Measurements from ENCODE around the gene TNRC6C. TPM values are rescaled to one million over a fixed set of nuclear protein-coding genes. Genes with fewer than 3 reads are reported as not detected.
"Not testable (repeated sequence)": the region's sequence is repeated elsewhere in the genome, so short reads cannot be mapped to it uniquely, and the experiment has no call there.

The TNRC6C gene
- total RNA-seq, 1 donor from 2014 or later: 24.6 TPM

DNA sequence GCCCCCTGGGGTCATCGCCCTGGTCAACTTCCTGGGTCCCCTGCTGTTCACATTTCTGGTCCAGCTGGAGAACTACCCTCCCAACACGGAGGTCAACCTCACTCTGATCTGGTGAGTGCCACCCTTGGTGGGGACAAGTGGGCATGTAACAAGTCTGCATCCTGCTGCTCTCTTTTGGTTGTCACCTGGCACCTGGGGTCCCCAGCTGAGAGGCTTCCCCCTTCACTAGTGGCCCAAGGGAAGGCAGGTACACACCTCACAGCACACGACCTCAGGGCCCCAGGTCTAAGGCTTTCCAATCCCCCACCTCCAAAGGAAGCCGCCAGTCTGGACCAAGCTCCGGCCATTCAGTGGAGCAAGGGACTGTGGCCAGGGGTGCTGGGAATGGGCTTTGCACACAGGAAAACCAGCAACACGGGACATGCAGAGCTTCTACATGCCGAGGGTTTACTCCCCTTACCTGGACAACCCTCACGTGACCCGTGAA lies 176.4 kb downstream of the TNRC6C start:
- TF ChIP-seq, protein P1, sequence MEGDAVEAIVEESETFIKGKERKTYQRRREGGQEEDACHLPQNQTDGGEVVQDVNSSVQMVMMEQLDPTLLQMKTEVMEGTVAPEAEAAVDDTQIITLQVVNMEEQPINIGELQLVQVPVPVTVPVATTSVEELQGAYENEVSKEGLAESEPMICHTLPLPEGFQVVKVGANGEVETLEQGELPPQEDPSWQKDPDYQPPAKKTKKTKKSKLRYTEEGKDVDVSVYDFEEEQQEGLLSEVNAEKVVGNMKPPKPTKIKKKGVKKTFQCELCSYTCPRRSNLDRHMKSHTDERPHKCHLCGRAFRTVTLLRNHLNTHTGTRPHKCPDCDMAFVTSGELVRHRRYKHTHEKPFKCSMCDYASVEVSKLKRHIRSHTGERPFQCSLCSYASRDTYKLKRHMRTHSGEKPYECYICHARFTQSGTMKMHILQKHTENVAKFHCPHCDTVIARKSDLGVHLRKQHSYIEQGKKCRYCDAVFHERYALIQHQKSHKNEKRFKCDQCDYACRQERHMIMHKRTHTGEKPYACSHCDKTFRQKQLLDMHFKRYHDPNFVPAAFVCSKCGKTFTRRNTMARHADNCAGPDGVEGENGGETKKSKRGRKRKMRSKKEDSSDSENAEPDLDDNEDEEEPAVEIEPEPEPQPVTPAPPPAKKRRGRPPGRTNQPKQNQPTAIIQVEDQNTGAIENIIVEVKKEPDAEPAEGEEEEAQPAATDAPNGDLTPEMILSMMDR (IDR thresholded peaks at IDR 0.05): no peak
- H3K9me3 Mint-ChIP-seq: no peaks in the 10 kb centered on the region
- intact Hi-C loops (cut with micrococcal nuclease): loop anchor here (1.0 to 5.0 kb wide), 6 partner anchors 23 to 813 kb away; no protein-coding TSS in a partner anchor
- peaks cover 56% of the 10 kb centered on the region for H3K36me3 Mint-ChIP-seq (ENCODE audit: low read depth)
- peaks cover 84% of the 10 kb centered on the region for H3K4me1 Mint-ChIP-seq
- no peaks in the 10 kb centered on the region for H3K27me3 Mint-ChIP-seq
- no peak overlapping the region for H3K27ac Mint-ChIP-seq
- ChIA-PET CTCF (interaction anchor here (0.7 to 15.7 kb wide), 9 partner anchors 8 to 115 kb away, joined by 3 to 220 read pairs (median 4); no protein-coding TSS in a partner anchor), POLR2A (interaction anchor here (0.6 to 48.2 kb wide), 6 partner anchors 3 to 176 kb away, joined by 3 to 2404 read pairs (median 531); partner anchors contain the start of genes AFMID, C17orf99, SYNGR2 and TK1)
- DNase-seq (no peak), ATAC-seq (ENCODE audit: low read depth) (no peak)
- H3K4me3 Mint-ChIP-seq: no peak overlapping the region

DNA sequence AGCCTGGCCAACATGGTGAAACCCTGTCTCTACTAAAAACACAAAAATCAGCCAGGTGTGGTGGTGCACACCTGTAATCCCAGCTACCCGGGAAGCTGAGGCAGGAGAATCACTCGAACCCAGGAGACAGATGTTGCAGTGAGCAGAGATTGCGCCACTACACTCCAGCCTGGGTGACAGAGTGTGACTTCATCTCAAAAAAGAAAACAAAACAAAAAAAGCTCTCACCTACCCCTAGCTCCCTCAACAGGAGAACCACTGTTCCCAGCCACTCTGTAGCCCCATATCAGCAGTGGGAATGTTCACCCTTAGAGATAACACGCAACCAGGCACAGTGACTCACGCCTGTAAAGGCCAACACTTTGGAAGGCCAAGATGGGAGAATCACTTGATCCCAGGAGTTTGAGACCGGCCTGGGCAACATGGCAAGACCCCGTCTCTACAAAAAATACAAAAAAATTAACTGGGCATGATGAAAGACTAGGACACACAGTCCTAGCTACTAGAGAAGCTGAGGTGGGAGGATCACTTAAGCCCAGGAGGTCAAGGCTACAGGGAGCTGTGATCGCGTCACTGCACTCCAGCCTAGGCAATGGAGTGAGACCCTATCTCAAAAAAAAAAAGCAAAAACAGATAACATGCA lies 177.5 kb downstream of the TNRC6C start:
- ATAC-seq (ENCODE audit: low read depth) (no peak), DNase-seq (no peak)
- Mint-ChIP-seq H3K4me1 (peaks cover 81% of the 10 kb centered on the region), H3K27ac (peak overlapping the region; percentile 67), H3K4me3 (no peak overlapping the region), H3K36me3 (ENCODE audit: low read depth) (peaks cover 54% of the 10 kb centered on the region), H3K27me3 (no peaks in the 10 kb centered on the region), H3K9me3 (no peaks in the 10 kb centered on the region)
- TF ChIP-seq, protein P1 (IDR thresholded peaks at IDR 0.05): no peak
- ChIA-PET CTCF (interaction anchor here (1.0 to 15.7 kb wide), 6 partner anchors 9 to 50 kb away, joined by 3 to 220 read pairs (median 6); no protein-coding TSS in a partner anchor), POLR2A (interaction anchor here (0.6 to 48.2 kb wide), 6 partner anchors 4 to 44 kb away, joined by 3 to 2404 read pairs (median 531); partner anchors contain the start of genes AFMID, C17orf99, SYNGR2 and TK1)
- intact Hi-C loops (cut with micrococcal nuclease): no loop called here

DNA sequence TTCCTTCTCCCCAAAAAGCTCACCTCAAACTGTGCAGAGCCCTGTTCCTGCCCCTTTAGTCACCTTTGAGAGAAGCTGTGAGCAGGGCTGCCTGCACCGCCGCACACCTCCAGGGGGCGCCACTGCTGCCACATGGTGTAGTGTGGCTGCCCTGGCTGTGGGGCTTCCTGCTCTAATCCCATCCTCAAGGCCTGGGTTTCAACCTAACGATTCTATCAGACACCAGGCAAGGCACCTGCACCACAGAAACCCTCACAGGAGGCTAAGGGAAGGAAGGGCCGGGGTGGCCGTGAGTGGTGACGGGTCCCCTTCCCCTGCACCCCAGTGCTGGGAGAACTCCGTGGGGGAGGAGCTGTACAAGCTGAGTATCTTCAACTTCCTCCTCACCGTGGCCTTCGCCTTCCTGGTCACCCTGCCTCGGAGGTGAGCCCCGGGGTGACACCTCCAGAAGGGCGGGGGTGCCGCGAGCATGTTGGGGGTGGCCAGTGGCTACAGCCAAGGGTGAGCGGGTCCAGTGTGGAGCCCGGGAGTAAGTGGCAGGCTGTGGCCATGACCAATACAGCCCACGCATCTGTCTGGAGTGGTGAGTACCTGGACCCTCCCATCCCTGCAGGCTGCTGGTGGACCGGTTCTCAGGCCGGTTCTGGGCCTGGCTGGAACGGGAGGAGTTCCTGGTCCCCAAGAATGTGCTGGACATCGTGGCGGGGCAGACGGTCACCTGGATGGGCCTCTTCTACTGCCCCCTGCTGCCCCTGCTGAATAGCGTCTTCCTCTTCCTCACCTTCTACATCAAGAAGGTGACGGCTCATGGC lies 179.1 kb downstream of the TNRC6C start:
- peak; percentile 5 for ATAC-seq (ENCODE audit: low read depth)
- Mint-ChIP-seq H3K27me3 (no peaks in the 10 kb centered on the region), H3K4me3 (peak overlapping the region; percentile 50), H3K9me3 (no peaks in the 10 kb centered on the region), H3K4me1 (peaks cover 90% of the 10 kb centered on the region), H3K36me3 (ENCODE audit: low read depth) (peaks cover 61% of the 10 kb centered on the region), H3K27ac (peak overlapping the region; percentile 89)
- intact Hi-C loops (cut with micrococcal nuclease): no loop called here
- DNase-seq: no peak
- CTCF ChIA-PET: interaction anchor here (0.6 to 15.7 kb wide), 8 partner anchors 10 to 38 kb away, joined by 3 to 220 read pairs (median 8); partner anchors contain the start of gene TMC6
- POLR2A ChIA-PET: interaction anchor here (1.2 to 48.2 kb wide), 4 partner anchors 4 to 36 kb away, joined by 3 to 2404 read pairs (median 1040); partner anchors contain the start of genes AFMID, C17orf99, SYNGR2 and TK1
- TF ChIP-seq, protein P1 (IDR thresholded peaks at IDR 0.05): no peak

DNA sequence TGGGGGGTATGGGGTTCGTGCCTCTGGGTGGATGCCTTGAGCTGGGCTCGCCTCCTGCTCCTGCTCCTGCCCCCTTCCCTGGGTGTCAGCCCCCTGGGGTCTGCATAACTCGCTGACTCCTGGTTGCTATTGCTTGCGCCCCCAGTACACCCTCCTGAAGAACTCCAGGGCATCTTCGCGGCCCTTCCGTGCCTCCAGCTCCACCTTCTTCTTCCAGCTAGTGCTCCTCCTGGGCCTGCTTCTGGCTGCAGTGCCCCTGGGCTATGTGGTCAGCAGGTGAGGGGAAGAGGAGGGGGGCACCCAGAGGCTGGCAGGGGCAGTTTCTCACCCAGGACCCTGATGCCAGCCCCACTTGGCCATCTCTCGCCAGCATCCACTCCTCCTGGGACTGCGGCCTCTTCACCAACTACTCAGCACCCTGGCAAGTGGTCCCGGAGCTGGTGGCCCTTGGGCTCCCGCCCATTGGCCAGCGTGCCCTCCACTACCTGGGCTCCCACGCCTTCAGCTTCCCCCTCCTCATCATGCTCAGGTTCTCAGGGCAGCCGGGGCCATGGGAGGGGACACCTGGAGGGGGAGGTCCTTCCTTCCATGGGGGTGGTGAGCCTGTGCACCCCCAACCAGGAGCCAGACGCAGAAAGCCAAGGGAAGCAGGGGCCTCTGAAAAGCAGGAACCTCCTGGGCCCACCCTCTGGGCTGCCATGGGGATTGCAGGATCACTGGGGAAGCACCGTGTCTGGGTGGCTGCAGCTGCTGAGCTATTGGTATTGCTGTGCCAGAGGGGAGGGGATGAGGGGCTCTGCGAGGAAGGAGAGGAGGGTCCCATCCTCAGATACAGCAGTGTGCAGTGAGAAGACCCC lies 179.9 kb downstream of the TNRC6C start:
- peak overlapping the region; percentile 89 for H3K27ac Mint-ChIP-seq
- peaks cover 90% of the 10 kb centered on the region for H3K4me1 Mint-ChIP-seq
- POLR2A ChIA-PET: interaction anchor here (0.5 to 48.2 kb wide), 4 partner anchors 3 to 596 kb away, joined by 3 to 2404 read pairs (median 1040); partner anchors contain the start of genes AFMID, C17orf99, SYNGR2 and TK1
- no peaks in the 10 kb centered on the region for H3K27me3 Mint-ChIP-seq
- H3K9me3 Mint-ChIP-seq: no peaks in the 10 kb centered on the region
- TF ChIP-seq, protein P1 (IDR thresholded peaks at IDR 0.05): no peak
- peak overlapping the region; percentile 50 for H3K4me3 Mint-ChIP-seq
- intact Hi-C loops (cut with micrococcal nuclease): no loop called here
- DNase-seq: no peak
- peaks cover 55% of the 10 kb centered on the region for H3K36me3 Mint-ChIP-seq (ENCODE audit: low read depth)
- ATAC-seq (ENCODE audit: low read depth): no peak
- CTCF ChIA-PET: interaction anchor here (0.6 to 15.7 kb wide), 9 partner anchors 9 to 55 kb away, joined by 3 to 220 read pairs (median 5); partner anchors contain the start of gene TMC6

DNA sequence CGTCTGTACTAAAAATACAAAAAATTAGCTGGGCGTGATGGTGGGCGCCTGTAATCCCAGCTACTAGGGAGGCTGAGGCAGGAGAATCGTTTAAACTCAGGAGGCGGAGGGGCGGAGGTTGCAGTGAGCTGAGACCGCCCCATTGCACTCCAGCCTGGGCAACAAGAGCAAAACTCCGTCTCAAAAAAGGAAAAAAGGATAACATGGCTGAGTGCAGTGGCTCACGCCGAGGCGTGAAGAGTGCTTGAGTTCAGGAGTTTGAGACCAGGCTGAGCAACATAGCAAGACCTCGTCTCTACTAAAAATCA lies 181.3 kb downstream of the TNRC6C start:
- Mint-ChIP-seq H3K4me1 (peaks cover 90% of the 10 kb centered on the region), H3K36me3 (ENCODE audit: low read depth) (peaks cover 44% of the 10 kb centered on the region), H3K27ac (peak overlapping the region; percentile 80), H3K4me3 (peak overlapping the region; percentile 58)
- DNase-seq; H3K27me3 Mint-ChIP-seq; ATAC-seq (ENCODE audit: low read depth); H3K9me3 Mint-ChIP-seq: not testable (repeated sequence)
- ChIA-PET POLR2A (interaction anchor here (0.6 to 48.2 kb wide), 8 partner anchors 2 to 219 kb away, joined by 3 to 2404 read pairs (median 5); partner anchors contain the start of genes AFMID, C17orf99, SYNGR2 and TK1), CTCF (interaction anchor here (1.0 to 1.2 kb wide), 3 partner anchors 32 to 37 kb away, joined by 4 to 6 read pairs (median 5); no protein-coding TSS in a partner anchor)
- intact Hi-C loops (cut with micrococcal nuclease): loop anchor here (1.0 to 10.0 kb wide), 4 partner anchors 8 to 635 kb away; partner anchors contain the start of gene SYNGR2

All from activated B cell treated with CpG ODN at 0.5 μM for 24 hours (primary cell).